HepG2 (cell line): ENCODE results near the gene PPIL3.

Experiments used
- ADNP ChIP-seq: sonication (generic); formaldehyde crosslinking; IDR thresholded peaks from 2 replicates; pipeline ENCODE4 v1.4.0; 2020; ENCODE audit warnings: missing genetic modification reagents
- ATF7 ChIP-seq, 2 experiments: fragments of 450-650 bp in 1 of 2; sonication (generic) in 1 of 2; formaldehyde crosslinking in 1 of 2; IDR thresholded peaks; 2 replicates each; pipeline versions ENCODE4 v1.4.0 to v1.6.1; 2016 to 2020; ENCODE audit warnings: antibody characterized with exemption in 1 of 2, mild to moderate bottlenecking in 1 of 2, missing genetic modification reagents in 1 of 2
- STAG1 ChIP-seq: sonication (generic); formaldehyde crosslinking; IDR thresholded peaks from 2 replicates; pipeline ENCODE4 v1.4.0; 2020; ENCODE audit warnings: missing genetic modification reagents
- TF ChIP-seq, protein P1 (sequence below): sonication (generic); formaldehyde crosslinking; IDR thresholded peaks from 2 replicates; pipeline ENCODE4 v1.4.0; 2020; ENCODE audit warnings: missing genetic modification reagents

DNA sequence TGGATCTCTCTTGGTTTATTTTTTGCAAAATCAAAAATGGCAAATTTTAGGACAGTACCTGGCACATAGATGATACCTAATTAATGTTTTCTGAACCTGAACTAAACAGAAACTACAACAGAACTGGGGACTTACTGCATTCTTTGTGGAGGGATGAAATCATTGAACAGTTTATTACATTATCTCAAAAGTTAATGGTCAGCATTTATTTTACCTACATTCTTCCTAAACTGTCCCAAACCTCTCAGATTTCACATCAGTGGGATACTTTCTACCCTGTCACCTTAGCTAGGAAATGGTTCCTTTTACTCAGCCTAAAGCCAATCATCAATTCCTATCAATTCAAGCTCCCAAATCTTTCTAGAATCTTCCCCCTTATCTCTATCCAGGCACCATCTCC is 10.6 kb upstream of the PPIL3 start:
- TF ChIP-seq STAG1 (no peak), ATF7 (IDR thresholded peaks at IDR 0.05) (no peak), ATF7 (CRISPR knock-in tag; IDR thresholded peaks at IDR 0.05) (no peak), ADNP (CRISPR knock-in tag) (no peak)
- TF ChIP-seq, protein P1, sequence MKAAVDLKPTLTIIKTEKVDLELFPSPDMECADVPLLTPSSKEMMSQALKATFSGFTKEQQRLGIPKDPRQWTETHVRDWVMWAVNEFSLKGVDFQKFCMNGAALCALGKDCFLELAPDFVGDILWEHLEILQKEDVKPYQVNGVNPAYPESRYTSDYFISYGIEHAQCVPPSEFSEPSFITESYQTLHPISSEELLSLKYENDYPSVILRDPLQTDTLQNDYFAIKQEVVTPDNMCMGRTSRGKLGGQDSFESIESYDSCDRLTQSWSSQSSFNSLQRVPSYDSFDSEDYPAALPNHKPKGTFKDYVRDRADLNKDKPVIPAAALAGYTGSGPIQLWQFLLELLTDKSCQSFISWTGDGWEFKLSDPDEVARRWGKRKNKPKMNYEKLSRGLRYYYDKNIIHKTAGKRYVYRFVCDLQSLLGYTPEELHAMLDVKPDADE (CRISPR knock-in tag), result no peak
